IPS DF 4.7 (cell line): ENCODE results near the gene CRYBA2.

Experiments used
- DNase-seq: peaks from one replicate; pipeline ENCODE4 v3.0.0-alpha.2; 2013; ENCODE audit warnings: low spot score; ENCODE audit errors: extremely low read depth

The CRYBA2 gene

DNA sequence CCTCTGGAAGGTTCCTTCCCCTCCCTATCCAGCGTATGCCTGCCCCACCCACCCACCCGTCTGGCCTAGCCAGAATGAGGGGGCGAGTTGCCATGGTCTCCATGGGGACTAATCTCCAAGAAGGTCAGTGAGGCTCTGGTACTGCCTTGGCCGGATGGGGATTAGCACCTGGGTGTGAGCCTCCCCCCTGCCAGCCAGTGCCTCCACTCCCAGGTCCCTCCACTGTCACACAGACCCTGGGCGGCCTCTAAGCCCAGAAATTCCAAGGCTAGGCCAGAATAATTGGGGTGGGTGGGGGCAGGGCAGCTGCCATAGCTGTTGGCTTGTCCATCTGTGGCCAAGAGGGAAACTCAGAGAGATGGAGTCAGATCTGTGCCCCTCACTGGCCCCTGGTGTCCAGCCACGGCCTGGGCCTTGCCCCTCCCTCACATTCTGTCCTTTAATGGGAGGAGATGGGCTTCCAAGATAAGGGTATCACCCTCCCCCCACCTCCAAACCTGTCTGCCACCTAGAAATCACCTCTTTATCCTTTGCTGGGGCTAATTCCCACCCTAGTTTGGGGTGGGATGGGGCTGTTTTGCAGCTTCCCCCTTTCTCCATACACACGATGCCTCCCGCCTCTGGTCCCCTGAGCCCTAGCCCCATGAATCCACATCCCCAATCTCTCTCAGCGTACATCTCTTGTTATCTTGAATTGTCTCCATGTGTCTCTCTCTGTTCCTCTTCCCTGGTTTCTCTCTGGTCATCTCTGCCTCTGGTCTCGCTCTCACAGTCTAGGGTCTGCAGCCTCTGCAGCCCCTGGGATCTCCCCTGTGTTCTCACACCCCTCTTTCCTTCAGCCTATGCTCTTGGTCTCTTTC is 6.0 kb upstream of the CRYBA2 start:
- no peak for DNase-seq

DNA sequence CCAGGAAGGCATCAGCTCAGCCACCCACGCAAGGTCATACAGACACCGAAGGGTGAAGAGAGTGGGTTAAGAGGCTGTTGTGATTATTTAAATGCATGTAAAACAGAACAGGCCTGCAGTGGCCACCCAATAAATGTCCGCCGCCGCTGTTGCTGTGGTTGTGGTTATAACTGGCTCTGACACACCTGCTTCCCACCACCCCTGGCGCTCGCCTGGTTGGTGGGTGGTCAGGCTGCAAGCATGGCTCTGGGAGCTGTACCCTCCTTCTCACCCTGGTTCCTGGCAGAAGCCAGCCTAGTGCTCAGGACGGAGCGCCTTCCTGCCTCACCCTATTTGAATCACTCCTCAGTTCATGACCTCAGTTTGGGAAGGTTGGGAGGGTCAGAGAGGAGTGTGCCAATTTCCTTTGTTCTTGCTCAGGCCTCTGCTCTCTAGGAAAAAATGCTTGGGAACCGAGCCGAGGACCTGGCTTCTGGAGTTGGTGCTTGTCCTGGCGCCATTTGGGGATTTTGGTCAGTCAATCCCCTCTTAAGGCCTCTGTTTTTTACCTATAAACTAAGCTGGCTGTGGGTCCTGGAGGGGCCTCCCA is 5.3 kb upstream of the CRYBA2 start:
- no peak for DNase-seq

DNA sequence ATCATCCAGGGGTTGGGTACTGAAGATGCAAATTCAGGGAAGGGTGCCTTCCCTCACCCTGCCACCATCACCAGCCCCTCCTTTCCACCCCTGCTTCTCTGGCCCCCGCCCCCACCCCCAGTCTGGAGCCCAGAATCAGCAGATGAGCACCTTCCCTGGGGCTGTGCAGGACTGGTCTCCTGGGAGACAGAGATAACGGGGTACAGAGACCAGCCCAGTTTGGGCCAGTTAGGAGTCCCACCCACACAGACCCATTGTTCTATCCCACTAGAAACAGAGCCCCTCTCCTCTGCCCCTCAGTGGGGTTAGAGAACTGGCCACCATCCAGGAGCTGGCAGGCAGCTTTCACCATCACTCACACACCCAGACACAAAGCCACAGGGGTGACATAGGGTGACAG is 4.5 kb upstream of the CRYBA2 start:
- no peak for DNase-seq

DNA sequence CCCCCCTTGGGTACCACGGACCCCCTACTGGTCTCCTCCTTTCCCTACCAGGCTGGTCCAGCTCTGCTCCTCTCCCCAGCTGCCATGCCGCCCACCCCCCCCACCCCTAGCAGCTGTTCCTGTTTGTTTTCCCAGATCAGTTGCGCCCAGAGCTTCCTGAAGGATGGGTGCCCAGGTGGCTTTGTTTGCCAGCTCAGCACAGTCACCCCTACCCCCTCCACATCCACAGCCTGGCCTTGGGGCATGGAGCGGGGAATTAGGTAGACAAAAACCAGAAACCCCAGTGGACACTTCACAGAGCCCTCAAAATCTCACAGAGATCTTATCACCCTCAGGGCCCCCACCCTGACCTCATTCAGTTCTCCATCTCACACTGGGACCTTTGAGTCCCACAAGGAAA is 3.7 kb upstream of the CRYBA2 start:
- no peak for DNase-seq

DNA sequence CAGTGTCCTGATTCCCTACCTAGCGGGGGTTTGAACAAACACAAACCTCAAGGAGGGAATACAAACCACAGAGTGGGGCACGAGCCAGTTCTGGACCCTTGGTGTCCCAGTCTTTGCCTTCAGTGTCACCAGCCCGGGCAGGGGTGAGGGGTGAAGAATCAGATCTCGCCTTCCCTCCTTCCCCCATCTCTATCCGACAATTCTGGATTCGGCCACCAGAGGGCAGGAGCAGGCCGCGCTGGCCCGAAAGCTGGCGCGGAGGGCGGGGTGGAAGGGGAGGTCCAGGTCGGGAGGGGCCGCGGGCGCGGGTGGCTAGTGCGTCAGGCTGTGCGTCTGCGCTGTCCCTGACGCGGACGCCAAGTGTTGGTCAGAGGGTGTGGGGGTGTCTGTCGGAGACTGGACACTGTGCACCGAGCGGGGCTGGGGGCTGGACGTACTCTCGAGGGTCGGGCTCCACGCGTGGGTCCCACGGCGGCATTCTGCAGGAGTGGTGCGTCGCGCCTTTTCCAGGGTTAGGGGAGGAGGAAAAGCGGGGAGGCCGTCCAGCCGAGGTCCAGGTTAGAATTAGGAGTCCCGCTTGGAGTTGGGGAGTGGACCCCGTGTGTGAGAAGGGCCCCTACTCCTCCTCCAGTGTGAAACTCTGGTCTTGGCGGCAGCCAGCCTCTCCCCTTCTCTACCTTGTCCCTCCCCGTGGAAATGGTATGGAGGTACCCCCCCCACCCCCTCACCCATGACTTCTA is 2.9 kb upstream of the CRYBA2 start:
- DNase-seq = no peak

DNA sequence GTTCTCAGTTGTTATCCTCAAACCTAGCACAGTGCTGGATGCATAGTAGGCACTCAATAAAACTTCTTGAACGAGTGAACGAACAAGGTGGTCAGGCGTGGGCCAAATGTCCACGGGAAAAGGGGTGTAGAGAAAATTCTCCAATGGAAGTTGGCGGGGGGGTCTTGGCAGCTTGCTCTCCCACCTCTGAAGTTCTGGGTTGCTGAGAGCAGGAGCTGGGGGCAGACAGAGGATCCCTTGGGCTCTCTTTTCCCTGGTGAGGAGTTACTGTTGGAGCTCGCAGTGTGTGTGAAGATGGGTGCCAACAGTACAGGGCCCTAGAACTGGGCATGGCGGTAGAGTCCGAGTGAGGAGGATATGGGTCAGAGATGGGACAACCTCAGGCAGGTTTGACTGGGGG is 2.3 kb upstream of the CRYBA2 start:
- DNase-seq = no peak

DNA sequence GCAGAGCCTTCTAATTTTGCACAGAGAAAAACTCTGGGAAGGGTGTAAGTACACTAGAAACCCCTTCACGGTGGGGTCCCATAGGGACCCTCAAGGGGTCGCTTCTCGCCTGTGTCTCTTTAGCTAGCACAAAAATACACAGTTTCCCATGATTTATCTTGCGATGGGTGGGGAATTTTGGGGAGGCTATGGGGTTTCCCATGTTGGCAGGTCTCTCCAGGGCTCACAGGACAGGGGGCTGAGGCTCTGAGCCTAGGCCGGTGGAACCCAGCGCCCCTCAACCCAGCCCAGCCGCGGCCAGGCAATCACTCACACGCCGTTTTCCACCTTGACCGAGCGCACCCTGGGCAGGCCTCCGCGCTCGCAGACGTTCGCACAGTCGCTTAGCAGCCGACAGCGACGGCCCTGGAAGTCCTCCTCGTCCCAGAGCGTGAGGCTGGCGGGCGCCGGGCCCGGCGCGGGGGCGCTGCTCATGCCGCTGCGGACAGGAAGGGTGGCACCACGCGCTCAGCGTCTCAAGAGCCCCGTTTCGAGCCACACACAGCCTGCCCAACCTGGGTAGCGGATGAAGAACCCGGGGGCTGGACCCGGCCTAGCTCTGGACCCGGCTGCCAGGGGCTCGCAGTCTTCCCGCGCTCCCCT is 398 bp downstream of the CRYBA2 start:
- no peak for DNase-seq

DNA sequence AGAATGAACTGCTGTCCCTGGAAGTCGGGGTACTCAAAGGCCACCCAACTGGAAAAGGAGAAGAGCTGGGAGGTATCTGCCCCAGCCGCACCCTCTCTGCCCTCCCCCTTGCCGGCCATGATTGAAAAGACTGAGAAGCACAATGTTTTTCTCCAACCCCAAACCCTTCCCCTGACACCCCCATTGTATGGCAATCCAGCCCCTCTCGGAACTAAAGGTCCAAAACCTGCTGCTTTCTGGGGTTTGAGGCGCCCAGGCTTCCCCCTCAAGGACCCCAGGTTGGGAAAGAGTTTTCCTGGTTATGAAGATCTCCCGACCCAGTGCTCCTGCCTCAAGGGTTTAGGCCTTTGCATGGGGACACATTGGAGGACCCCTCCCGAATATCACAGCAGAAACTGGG is 1.0 kb downstream of the CRYBA2 start:
- no peak for DNase-seq

DNA sequence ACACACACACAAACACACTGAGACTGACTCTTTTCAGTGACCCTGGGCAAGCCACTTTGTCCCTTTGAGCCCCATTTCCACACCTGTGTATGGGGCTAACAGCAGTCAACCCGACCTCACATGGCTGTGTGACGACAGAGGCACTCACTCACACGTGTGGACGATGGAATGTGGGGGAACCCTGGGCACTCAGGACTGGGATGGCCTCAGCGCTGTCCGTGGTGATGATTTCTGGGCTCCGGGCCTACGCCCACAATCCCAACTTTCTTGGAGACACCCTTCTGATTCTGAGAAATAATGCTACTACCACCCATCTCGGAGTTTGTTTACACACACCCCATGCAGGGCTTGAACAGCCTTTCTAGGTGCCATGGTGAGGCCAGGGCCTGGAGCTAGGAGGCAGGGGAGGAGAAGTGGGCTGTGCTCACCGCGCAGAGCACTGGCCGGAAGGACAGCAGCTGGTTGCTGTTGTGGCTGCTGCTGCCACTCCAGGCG is 1.5 kb downstream of the CRYBA2 start:
- no peak for DNase-seq

DNA sequence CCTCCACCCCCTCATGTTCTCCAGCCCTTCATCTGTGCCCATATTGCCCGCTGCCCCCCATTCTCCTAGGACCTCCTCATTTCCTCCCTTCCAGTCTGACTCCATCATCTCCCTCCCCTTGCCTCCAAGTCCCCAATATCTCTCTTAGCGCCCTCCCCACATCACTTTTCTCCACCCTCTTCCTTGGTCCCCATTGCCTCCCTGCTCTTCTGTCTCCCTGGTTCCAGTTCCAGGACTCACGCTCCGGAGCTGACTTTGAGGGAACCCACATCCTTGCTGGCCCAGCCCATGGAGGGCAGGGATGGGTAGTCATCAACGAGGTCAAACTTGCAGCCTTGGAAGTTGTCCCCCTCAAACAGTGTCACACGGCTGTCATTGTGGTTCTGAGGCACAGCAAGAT is 2.6 kb downstream of the CRYBA2 start:
- no peak for DNase-seq

DNA sequence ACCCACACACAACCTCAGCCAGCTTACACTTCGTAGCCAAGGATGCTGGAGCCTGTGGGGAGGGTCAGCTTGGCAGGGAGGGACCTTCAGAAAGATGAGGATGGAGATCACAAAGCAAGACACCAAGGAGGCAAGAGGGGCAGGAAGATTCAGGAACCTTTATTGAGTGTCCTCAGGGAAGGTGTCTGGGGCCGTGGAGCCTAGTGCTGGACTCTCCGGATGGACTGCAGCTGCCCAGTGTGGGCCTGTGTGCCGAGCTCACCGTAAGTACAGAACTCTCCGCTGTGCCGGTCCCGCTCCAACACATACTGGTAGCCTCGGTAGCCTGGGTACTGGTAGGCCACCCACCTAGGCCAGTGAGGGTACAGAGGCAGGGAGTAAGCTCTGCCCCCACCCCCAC is 3.2 kb downstream of the CRYBA2 start:
- no peak for DNase-seq

DNA sequence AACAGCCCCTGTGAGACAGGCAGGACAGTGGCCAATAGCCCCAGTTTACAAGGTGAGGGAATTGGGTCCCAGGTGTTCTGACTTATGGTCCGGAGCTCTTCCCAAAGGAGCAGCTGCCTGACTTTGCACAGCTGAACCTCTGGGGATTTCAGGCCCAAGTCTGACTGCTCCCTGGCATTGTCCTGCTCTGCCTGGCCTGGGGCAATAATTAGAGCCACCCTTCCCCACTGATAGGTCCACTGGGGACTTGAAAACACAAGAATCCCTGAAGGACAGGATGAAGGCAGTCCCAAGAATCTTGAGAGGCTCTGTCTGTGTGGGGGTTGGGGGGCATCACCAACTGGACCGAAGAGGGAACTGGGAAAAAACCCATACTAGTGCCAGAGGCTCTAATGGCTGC is 4.6 kb downstream of the CRYBA2 start:
- no peak for DNase-seq

DNA sequence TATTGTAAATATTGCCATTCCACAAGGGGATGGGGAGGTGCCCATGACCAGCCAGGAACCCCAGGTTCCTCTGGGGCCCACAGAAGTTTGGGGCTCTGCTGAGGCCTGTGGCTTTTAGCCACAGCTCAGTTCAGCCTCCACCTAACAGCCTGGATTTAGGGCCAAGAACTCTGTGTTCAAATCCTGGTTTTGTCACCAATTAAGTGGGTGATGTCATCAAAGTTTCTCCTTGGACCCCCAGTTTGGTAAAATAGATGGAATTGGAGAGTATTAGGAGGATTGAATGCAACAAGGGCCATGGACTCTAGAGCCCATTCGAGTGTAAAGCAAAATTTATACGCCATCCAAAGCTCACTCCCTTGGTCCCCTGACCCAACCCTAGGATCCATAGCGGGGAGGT is 5.1 kb downstream of the CRYBA2 start:
- no peak for DNase-seq

DNA sequence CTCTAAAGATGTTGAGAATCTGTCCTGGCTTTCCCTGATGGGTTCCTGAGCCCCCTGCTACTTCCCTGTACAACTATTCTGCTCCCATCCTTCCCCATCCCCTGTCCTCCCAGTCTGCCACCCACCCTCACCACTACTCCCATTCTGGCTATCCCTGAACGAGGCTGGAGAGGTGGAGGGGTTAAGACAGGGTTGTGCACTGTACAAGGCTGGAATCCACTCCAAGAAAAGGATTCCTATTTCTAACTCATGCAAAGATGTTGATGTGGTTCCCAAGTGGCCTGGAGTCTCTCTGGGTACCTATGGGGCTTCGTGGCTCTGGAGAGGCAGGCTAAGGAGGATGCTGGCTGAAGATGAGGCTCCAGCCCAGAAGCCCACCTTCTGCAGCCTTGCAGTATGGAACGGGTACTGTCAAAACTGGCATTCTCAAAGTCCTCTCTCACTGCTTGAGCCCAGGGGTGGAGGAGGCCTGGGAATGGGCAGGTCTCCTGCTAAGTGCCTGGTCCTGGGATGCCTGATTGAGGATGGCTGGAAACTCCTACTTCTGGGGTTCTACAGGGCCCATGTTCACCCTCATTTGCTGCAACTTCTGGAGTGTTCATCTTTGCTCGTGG is 7.0 kb downstream of the CRYBA2 start:
- DNase-seq = no peak

DNA sequence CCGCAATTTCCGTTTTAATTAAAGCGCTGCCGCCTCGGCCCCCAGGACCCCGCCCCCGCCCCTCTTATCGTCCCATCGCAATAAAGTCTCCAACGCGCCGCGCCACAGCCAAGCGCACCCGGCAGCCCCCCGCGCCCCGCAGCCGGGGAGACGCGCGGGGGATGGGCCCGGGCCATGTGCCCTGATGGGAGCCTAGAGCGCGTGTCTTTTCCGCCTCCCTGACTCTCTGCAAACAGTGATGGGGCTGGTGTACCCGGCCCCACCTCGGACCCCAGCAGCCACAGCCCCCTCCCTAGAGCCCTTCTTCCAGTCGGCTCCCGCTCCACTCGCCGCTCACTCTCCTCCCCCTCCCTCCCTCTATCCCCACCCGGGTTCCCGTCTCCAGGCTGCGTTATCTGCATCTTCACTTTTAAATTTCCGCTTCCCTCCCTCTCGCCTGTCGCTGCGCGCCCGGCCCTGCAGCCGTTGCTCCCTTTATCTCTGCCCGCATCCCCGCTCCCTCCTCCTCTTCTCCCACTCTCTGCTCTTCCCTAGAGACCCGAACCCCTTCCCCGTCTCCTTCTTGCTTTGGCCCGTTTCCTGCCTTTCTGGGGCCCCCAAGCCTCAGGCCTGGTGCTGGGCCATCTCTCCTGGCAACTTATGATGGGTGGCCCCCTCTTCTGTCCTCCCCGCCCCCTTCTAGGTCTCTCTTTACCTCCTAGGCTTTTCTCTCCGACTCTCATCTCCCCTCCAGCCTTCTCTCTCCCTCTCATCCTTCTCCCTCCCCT is 7.7 kb downstream of the CRYBA2 start:
- no peak for DNase-seq

DNA sequence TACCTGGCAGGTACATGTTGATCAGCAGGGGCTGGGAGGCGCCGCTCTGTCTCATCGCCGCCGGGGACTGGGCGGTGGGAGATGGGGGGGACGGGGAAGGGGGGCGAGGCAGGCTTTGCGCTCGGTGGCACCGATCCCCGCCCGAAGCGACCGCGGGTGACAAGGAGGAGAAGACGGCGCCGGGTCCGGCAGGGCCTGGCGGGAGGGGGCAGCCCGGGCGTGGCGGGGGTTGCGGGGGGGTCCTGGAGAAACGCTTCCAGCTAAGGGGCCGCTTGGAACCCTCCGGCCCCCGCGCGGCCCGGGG is 8.2 kb downstream of the CRYBA2 start, which contains the start of gene FEV:
TSS of gene FEV (minus strand) at position 164 of the 304 bp plus-strand sequence. CDS start at position 55, 109 bp downstream.
- no peak for DNase-seq

DNA sequence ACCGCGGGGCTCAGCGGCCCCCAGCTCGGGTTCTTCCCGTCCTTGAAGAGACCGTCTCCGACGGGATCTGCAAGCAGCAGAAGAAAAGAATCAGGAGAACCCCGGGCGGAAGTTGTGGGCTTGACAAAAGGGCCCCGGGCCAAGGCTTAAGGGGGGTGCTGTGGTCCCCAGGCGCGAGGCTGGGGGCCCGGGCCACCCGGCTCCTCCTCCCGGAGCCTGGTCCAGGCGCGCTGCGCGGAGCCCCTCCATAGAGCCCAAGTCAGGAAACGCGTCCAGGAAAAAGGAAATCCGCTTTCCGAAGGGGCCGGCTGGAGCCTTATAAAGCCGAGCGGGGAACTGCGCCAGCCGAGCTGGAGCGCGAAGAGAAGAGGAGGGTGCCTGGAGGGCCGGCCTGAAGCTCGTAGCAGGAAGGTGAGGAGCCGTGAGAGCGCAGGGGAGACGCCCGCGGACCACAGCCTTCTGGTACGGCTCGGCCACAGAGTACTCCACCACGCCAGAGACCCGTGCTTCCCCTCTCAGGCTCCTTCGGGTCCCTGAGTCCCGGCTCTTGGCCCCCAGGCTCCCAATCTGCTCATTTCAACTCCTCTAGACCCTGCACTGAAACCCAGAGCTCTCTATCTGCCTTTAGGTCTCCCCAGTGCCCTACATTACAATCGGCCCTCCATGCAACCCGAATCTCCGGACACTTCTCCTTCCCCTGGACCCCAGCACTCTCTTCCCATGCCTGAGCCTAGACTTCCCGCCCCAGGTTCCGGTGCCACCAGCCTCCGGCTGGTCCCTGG is 8.8 kb downstream of the CRYBA2 start:
- DNase-seq = no peak

DNA sequence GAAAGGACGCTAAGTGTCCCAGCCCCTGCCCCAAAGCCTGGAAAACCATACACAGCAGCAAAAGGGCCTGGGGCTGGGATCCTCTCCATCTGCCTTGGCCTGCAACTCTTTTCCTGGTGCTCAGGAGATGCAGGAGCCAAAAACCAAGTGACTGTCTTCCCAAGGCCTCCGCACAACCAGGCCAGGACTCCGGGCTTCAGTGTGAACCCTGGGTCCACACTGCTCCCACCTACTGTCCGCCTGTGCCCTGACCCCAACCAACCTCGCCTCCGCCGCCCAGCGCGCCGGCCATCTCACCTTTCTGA is 9.3 kb downstream of the CRYBA2 start:
- no peak for DNase-seq

DNA sequence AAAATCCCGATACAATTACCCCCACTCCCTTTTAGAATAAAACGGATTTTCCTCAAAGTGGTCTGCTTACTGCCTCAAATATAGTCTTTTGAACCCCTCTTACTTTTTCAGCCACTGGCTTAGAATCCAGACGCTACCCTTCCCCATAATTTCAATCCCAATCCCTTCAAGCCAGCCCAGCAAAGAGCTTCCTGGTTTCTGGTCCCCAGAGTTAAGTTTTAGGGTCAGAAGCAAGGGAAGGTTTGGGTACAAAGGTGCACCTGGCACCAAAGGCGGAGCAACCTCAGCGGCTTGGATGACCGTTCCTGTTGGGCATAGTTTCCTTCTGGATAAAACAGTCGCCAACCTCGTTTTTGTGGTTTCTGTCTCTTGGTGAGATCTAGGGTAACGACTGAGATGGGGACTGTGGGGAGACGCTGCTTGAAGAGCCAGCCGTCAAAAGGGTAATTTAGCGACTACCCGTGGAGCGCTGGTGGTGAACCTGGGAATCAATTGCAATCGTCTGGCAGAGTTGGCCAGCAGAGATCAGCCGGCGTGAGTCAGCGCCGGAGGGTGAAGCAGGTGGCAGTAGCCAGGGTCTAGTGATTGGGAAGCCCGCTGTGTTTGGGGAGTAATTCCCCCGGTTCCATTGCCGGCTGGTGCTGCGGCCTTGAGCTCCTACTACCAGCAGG is 9.8 kb downstream of the CRYBA2 start:
- DNase-seq = no peak
